GM12874 (cell line): Measurements from ENCODE around the gene SNRNP27.

Source experiments
- TF ChIP-seq, protein P1 (sequence below): IDR thresholded peaks from 2 replicates; pipeline ENCODE4 v1.5.1; 2011; ENCODE audit warnings: low read depth, mild to moderate bottlenecking, control low read depth, low read length, moderate library complexity; ENCODE audit not compliant: insufficient read depth

Gene SNRNP27

GRCh38 chr2:69858261-69858660 is 35.5 kb upstream of the SNRNP27 start:
- TF ChIP-seq, protein P1, sequence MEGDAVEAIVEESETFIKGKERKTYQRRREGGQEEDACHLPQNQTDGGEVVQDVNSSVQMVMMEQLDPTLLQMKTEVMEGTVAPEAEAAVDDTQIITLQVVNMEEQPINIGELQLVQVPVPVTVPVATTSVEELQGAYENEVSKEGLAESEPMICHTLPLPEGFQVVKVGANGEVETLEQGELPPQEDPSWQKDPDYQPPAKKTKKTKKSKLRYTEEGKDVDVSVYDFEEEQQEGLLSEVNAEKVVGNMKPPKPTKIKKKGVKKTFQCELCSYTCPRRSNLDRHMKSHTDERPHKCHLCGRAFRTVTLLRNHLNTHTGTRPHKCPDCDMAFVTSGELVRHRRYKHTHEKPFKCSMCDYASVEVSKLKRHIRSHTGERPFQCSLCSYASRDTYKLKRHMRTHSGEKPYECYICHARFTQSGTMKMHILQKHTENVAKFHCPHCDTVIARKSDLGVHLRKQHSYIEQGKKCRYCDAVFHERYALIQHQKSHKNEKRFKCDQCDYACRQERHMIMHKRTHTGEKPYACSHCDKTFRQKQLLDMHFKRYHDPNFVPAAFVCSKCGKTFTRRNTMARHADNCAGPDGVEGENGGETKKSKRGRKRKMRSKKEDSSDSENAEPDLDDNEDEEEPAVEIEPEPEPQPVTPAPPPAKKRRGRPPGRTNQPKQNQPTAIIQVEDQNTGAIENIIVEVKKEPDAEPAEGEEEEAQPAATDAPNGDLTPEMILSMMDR = no peak

- TF ChIP-seq, protein P1 = no peak
Measured at GRCh38 chr2:69863298-69863697, 30.5 kb upstream of the SNRNP27 start.

DNA sequence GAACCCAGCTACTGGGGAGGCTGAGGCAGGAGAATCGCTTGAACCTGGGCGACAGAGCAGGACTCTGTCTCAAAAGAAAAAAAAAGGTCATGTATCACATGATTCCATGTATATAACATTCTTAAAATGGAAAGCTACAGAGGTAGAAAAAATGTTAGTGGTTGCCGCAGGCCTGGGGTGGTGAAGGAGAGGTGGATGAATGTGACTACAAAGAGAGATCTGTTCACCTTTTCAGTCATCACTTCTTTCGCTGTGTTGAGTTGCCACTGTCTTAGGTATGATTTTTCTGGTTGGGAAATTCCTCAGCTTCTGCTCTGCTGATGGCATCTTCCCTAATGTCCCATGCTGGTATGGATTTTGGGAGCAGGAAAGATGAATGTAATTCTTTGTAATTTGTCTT is 5.3 kb upstream of the SNRNP27 start:
- TF ChIP-seq, protein P1 = no peak

DNA sequence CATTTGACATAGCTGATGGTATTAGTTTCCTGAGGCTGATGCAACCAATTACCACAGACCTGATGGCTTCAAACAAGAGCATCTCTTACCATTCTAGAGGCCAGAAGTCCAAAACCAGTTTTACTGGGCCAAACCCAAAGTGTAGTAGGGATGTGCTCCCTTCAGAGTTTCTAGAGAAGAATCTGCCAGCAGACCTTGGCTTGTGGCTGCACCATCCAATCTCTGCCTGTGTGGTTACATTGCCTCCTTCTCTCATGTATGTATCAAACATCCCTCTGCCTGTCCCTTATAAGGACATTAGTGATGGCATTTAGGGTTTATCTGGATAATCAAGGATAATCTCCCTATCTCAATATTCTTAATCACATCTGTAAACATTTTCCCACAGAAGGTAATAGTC is 4.5 kb upstream of the SNRNP27 start:
- TF ChIP-seq, protein P1 = no peak

GRCh38 chr2:69890881-69891280 is 2.9 kb upstream of the SNRNP27 start:
- TF ChIP-seq, protein P1 = no peak

GRCh38 chr2:69902213-69902922 is 8.6 kb downstream of the SNRNP27 start:
- TF ChIP-seq, protein P1 = no peak

DNA sequence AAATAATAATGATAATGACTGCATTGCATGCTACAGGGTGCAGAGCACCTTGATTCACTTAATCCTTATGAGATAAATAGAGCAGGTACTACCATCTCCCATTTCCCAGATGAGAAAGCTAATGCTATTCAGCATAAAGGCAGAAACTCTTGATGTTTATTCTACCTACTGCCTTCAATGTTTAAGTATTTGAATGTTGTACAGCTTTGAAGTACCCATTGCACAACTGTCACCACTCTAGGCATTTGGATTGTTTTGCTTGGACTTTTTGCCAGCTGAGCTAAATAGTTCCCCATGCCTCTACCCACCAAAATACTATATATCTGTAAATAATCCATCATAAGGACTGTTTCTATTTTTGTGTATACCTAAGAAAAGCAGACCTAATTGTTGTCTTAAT is 13.5 kb downstream of the SNRNP27 start:
- TF ChIP-seq, protein P1 = no peak
